DMS79 (cell line): Measurements from ENCODE around the gene IGLL5.
"Not testable (repeated sequence)": the region's sequence is repeated elsewhere in the genome, so short reads cannot be mapped to it uniquely, and the experiment has no call there.

Experiments
- DNase-seq: peaks from one replicate; lab custom pipeline; 2025; lab: John Stamatoyannopoulos, UW

IGLL5 gene

DNA sequence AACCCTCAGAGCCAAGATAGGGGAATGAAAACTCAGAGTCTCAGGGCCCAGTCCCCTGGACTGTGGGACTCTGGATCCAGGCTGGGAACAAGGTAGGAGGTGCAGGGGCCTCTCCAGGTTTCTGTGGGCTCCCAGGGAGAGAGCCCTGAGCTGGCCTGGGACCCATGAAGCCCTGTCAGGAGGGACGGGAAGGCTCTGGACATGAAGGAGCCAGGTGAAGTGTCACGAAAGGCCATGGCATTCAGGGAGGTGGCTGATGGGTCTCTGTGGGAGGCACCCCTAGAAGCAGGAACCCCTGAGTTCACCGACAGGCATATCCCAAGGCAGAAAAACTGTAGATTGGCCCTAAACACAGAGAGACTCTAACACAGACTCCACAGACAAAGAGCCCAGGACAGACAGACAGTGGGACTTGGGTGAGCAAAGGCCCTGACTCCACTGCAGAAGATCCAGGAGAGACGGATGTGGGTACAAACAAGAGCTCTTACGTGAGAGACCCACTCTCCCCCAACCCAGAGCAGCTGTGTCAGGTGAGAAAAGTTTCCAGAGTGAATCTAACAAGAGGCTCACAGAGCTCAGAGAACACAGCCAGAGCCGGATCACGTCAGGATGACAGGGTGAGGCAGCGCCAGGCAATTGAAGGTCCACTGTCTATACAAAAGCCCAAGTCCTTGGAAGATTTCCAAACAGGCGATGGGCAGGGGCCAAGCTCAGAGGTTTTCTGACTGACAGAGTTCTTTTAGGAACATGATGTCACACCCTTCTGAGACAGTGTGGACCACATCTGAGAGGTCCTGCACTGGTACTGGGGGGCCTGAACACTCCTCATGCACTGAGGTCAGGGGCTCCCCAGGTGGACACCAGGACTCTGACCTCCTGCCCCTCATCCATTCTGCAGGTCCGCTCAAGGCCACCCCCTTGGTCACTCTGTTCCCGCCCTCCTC, 27.4 kb downstream of the IGLL5 start:
- DNase-seq, result no peak

DNA sequence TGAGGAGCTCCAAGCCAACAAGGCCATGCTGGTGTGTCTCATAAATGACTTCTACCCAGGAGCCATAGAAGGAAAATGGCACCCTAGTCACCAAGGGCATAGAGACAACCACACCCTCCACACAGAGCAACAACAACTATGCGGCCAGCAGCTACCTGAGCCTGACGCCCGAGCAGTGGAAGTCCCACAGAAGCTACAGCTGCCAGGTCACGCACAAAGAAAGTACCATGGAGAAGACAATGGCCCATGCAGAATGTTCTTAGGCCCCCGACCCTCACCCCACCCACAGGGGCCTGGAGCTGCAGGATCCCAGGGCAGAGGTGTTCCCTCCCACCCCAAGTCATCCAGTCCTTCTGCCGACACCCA, 28.0 kb downstream of the IGLL5 start:
- DNase-seq, result no peak

DNA sequence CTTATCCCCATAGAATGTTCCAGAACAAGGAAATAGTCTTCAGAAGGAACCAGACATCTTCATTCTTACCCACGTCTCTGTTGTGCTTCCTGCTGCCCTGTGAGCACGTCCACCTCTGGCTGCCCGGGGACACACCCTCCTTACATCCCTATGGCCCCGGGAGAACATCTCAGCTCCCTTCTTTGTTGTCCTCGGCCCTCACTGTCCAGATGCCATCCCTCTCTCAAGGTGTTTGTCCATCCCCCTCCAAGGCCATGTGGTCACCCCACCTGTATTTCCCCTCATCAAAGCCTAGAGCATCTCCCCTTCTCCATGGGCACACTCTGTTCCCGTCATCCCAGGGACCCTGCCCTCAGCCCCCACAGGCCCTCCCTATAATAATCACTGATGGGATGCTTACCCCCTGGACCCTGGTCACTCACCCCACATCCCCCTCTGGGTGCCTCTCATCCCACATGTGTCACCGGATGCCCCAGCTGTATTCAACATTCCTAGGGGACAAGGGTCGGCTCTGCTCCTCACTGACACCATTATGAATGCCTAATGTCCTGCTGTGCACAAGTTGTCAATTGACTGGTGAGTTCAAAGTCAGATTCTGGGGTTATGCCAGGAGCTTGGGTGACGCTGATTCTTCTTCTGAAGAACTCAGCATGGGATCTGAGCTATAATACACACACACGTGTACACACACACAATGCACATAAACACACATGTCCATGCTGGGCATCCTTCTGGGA, 28.8 kb downstream of the IGLL5 start:
- no peak for DNase-seq

- DNase-seq, result no peak
Observed at GRCh38 chr22:22916952-22917290, 29.3 kb downstream of the IGLL5 start.

DNA sequence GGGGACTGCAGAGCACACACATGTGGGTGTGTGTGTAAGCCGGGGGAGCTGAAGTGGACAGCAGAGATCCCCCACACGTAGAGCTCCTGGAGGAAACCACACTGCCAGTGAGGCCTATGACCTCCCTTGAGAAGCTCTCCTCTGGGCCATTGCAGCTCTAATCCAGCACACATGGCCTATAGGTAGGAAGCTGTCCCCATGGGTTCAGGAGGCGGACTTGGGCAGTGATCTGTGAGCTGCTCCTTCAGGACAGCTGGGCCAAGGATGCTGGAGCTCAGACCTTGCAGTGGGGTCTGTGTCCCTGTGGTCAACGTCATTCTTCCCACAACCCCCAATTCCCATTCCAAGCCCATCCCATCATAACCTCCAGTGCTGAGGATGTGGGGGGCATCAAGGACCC, 29.8 kb downstream of the IGLL5 start:
- DNase-seq, result no peak

DNA sequence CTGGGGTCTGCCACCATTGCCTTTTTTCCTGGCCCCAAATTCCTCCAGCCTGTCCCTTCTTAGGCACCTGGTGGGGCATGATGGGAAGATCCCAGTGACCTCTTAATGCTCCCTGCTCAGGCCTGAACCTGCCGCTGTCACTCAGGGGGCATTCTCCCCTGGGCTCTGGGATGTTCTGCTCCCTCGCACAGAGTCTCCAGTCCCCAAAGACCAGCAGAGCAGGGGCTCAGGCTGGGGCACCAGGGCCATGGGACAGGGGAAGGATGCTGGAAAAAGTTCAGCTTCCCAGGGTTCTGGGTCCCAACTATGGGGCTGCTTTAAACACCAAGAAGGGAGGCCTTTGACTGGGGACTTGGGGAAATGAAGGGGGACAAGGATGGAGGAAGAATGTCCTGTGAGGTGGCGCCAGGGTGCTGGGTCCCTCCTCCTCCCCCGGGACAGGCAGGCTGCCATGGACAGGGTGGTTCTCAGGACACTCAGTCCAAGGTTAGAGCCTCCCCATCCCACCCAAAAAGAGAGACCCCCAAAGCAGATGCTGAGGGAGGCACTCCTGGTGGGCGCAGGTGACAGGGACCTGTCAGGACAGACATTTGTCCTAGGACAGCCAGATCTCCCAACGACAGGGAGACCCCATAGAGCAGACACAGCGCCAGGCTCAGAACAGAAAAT, 30.8 kb downstream of the IGLL5 start:
- DNase-seq, result no peak

DNA sequence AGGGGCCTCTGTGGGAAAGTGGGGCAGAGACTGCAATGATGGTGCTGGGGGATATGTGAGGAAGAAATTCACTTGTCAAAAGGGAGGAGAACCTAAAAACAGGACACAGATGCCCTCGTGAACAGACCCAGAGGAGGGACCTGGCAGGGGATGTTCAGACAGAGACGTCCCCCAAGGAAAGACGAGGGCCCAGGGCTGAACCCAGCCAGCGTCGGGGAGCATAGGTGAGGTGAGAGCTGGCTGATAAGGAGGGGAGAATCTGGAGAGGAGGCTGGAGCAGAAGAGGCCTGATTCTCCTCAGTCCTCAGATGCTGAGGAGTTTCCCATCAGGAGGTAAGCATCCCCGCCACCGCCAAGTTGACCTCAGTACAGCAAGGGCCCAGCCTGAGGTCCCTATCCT, 31.4 kb downstream of the IGLL5 start:
- DNase-seq, result no peak

DNA sequence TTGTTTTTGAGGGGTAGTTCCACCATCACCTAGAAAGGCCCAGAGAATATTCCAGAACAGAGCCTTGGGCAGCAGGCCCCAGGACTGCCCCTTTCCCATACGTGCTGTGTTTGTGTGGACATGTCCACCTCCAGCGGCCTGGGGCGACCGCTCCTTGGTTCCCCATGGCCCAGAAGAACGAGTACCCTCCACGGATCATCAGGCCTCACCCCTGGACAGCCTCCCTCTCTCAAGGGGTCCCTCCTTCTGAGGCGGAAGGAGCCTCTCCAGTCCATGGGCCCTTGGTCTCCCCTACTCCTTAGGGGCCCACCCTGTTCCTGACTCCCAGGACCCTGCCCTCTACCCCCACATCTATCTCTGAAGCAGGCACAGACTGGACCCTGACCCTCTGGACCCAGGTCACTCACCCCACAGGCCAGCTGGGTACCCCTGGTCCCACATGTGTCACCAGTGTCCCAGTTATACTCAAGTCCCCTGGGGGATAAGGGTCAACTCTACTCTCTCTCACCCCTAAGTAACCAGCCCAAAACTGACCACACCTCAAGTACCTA, 32.6 kb downstream of the IGLL5 start:
- no peak for DNase-seq

GRCh38 chr22:22920910-22921550, 33.4 kb downstream of the IGLL5 start:
- DNase-seq, result no peak

- no peak for DNase-seq
Observed at GRCh38 chr22:22921575-22921974, 34.0 kb downstream of the IGLL5 start.

DNA sequence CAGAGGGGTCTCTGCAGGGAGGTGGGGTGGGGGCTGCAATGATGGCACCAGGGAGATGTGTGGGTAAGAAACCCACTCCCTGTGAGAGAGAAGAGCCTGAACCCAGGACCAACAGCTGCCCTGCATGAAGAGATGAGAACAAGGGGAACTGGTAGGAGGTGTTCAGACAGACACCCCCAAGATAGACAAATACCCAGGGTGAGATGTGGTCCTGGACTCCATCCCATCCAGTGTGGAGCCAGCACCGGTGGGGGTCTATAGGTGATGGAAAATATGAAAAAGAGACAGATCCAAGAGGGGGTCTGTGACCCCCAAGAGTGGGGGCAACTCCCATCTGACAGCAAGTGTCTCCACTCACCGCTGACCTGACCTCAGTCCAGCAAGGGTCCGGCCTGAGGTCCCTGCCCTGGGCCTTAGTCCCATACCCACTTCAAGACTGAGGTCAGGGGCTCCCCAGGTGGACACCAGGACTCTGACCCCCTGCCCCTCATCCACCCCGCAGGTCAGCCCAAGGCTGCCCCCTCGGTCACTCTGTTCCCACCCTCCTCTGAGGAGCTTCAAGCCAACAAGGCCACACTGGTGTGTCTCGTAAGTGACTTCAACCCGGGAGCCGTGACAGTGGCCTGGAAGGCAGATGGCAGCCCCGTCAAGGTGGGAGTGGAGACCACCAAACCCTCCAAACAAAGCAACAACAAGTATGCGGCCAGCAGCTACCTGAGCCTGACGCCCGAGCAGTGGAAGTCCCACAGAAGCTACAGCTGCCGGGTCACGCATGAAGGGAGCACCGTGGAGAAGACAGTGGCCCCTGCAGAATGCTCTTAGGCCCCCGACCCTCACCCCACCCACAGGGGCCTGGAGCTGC, 34.7 kb downstream of the IGLL5 start:
- not testable (repeated sequence) for DNase-seq

GRCh38 chr22:22922954-22923319, 35.3 kb downstream of the IGLL5 start:
- no peak for DNase-seq

GRCh38 chr22:22923379-22923778, 35.8 kb downstream of the IGLL5 start:
- no peak for DNase-seq

- no peak for DNase-seq
Observed at GRCh38 chr22:22923930-22924329, 36.3 kb downstream of the IGLL5 start.

DNA sequence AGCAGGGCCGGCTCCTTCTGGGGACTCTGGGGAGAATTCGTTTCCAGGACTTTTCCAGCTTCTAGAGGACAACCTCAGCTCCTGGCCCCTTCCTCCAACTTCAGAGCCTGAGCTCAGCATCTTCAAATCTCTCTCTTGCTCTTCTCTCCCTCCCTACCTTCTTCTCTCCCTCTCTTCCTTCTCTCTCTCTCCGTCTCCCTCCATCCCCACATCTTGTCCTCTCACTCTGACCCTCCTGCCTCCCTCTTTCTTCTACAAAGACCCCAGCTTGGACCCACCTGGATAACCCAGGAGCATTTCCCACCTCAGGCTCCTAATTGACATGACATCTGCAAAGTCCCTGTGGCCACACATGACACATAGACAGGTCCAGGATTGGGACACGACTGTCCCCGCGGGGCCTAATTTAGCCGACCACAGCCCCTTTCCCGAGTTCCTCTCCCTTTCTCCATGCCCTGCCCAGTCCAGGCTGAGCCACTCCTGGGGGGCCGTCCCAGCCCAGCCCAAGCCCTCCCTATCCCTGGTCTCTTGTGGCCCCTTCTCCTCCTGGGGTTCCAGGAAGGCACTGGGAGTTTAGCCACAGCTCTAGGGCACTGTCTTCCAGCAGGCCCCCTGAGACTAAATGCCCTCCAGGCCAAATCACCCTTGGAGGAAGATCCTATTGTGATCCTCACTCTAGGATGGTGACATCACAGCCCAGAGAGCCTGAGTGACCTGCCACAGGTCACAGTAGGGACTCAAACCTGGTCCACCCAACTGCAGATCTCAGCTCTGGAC, 36.9 kb downstream of the IGLL5 start:
- no peak for DNase-seq

DNA sequence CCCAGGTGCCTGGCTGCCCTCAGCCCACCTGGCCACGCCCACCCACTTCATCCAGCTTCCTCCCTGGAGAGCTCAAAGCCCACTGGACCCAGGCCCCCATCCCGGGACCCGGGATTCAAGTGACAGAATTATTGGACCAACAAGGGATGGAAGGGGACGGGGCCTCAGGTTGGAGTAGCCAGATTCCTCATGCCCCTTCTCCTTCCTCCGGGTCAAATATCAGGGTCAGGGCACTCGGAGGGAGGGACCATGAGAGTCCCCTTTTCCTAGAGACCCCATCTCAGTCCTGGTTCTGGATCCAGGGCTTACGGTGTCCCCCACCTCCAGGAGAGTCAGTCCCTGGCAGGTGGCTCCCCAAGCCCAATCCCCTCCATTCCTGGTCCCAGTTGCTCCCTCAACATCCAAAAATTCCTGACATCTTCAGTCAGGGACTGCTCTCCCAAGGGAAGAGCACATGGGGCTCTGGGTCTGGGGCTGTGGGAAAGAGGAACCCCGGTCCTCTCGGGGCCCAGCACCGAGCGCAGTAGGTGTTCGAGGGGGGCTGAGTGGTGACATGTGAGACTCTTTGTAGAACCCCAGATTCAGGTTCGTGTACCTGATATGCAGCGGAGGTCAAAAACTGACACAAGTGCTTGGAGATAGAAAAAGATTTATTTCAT, 37.7 kb downstream of the IGLL5 start:
- DNase-seq, result no peak

DNA sequence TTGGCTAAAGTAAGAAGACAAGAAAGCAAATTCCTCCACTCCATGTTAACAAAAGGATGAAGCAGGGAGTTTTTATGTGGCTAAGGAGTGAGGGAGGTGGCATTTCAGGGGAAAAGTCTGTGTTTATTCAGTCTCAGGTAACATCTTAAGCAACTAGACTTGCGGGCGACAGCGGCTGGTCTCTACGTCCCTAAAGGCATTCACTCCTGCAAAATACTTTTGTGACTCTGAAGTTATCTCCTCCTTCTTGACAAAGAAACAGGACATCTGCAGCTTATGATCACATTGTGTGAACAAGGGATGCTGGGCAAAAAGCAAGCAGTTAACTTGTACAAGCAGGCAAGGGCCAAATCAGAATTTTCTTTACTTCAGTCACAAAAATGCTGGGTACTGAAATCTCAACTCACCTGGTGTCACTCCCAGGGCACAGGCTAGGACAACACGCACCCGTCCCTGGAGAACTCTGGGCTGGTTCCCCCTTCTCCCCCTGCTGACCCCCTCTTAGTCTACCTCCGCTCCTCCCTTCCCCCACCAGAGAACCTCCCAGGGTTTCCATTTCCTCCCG, 38.3 kb downstream of the IGLL5 start:
- no peak for DNase-seq

GRCh38 chr22:22926370-22927195, 39.0 kb downstream of the IGLL5 start:
- no peak for DNase-seq
